Prostate gland (tissue), 2 donors: ENCODE results near the gene CFAP92.

ENCODE experiments used
- POLR2AphosphoS5 ChIP-seq: sonication (generic); formaldehyde crosslinking; IDR thresholded peaks from one replicate; pipeline ENCODE4 v1.6.1; 2017; ENCODE audit warnings: antibody characterized with exemption
- TF ChIP-seq, protein P1 (sequence below), 4 experiments: fragments of 200-600 bp in 2 of 4; fragments of 450-650 bp in 2 of 4; sonication (generic) in 2 of 4; IDR thresholded peaks; 1 replicate in 3 of 4; 2 replicates in 1 of 4; pipeline ENCODE4 v1.5.1; 2016 to 2019; ENCODE audit warnings: antibody characterized with exemption in 4 of 4, mild to moderate bottlenecking in 2 of 4, moderate library complexity in 2 of 4

DNA sequence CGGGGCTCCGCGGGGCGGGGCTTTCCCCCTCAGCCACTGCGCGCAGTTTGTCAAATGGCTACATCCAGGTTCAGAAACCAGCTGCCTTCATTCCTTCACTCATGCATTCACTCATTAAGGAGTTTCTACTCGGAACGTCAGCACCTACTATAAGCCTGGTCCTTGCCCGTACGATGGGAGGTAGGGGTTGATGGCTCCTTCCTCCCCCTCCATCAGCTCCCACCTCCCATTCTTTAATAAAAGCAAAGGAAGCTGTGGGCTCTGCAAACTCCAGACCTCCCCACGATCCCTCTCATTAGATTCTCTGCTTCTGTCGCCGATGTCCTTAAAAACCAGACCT, 267 bp upstream of the CFAP92 start:
- TF ChIP-seq, protein P1, sequence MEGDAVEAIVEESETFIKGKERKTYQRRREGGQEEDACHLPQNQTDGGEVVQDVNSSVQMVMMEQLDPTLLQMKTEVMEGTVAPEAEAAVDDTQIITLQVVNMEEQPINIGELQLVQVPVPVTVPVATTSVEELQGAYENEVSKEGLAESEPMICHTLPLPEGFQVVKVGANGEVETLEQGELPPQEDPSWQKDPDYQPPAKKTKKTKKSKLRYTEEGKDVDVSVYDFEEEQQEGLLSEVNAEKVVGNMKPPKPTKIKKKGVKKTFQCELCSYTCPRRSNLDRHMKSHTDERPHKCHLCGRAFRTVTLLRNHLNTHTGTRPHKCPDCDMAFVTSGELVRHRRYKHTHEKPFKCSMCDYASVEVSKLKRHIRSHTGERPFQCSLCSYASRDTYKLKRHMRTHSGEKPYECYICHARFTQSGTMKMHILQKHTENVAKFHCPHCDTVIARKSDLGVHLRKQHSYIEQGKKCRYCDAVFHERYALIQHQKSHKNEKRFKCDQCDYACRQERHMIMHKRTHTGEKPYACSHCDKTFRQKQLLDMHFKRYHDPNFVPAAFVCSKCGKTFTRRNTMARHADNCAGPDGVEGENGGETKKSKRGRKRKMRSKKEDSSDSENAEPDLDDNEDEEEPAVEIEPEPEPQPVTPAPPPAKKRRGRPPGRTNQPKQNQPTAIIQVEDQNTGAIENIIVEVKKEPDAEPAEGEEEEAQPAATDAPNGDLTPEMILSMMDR (IDR thresholded peaks at IDR 0.05) = no peak
- TF ChIP-seq POLR2AphosphoS5 = no peak
